Ovary (tissue), 9 donors: ENCODE data around the gene BBLN. TPM values are rescaled to one million over a fixed set of nuclear protein-coding genes. Genes with fewer than 3 reads are reported as not detected.

Source experiments
- DNase-seq, 5 donors: peaks; one replicate each; pipeline ENCODE4 v3.0.0-alpha.2; 2019 to 2020
- H3K27ac ChIP-seq, 2 donors: fragments of 200-600 bp; one replicate each; pipeline versions ENCODE4 v1.5.1 to v1.8.0; 2019 to 2022
- H3K27me3 ChIP-seq: fragments of 200-600 bp; one replicate; pipeline ENCODE4 v1.8.0; 2022
- H3K36me3 ChIP-seq: fragments of 200-600 bp; sonication (generic); one replicate; pipeline ENCODE4 v1.5.1; 2019
- H3K4me1 ChIP-seq: one replicate; pipeline ENCODE4 v1.8.1; 2013; ENCODE audit warnings: mild to moderate bottlenecking, moderate library complexity; ENCODE audit not compliant: insufficient read depth
- H3K4me3 ChIP-seq: fragments of 200-600 bp; sonication (generic); one replicate; pipeline ENCODE4 v1.5.1; 2017
- H3K9me3 ChIP-seq, 2 donors: fragments of 200-600 bp in 1 of 2; sonication (generic) in 1 of 2; one replicate each; pipeline versions ENCODE4 v1.5.1 to v1.8.1; 2013 to 2019; ENCODE audit warnings: mild to moderate bottlenecking in 1 of 2, moderate library complexity in 1 of 2
- EP300 ChIP-seq: sonication (generic); formaldehyde crosslinking; IDR thresholded peaks from one replicate; pipeline ENCODE4 v1.6.1; 2017; ENCODE audit warnings: antibody characterized with exemption
- POLR2A ChIP-seq: fragments of 450-650 bp; IDR thresholded peaks from one replicate; pipeline ENCODE4 v1.6.1; 2017; ENCODE audit warnings: antibody characterized with exemption, mild to moderate bottlenecking, moderate library complexity
- WGBS, 3 donors: extraction: QIAGEN DNeasy Blood & Tissue Kit in 1 of 3; methylation state at CpG; one replicate each; pipeline versions ENCODE4 v1.1.5 to v1.1.7; 2013 to 2017; 5-methylcytosine and 5-hydroxymethylcytosine counted together
- intact Hi-C, 4 donors: fragments of 100-400 bp; cut with DNase I; formaldehyde crosslinking; loops; one replicate each; pipeline versions ENCODE4 v1.11.0 to v1.15.1; 2022 to 2023
- polyA plus RNA-seq, 2 donors: library from polyadenylated mRNA; stranded (reverse); fragments of 200-250 nt in 1 of 2; fragments of 350-450 nt in 1 of 2; fragmentation: Illumina TruSeq in 1 of 2; extraction: RNeasy Lipid Tissue Mini Kit (QIAGEN cat#74804) in 1 of 2; gene quantifications; one replicate each; pipeline ENCODE4 v1.2.3, GENCODE V29; 2013 to 2014
- total RNA-seq, 7 donors: library from RNA; depleted of rRNA in 2 of 7; stranded (reverse); fragments of >200 nt in 2 of 7; fragmentation: NEBNext Ultra II Directional in 3 of 7; extraction: Animal tissue kit (Norgen Biotek cat#: 25700) in 3 of 7; gene quantifications; one replicate each; pipeline versions ENCODE4 v1.1.0 to v1.2.4, GENCODE V29; 2016 to 2023
- TF ChIP-seq, protein P1 (sequence below), 3 donors: fragments of 450-650 bp in 2 of 3; fragments of 200-600 bp in 1 of 3; IDR thresholded peaks; one replicate each; pipeline versions ENCODE4 v1.5.1 to v1.8.0; 2016 to 2022; ENCODE audit warnings: antibody characterized with exemption in 3 of 3, mild to moderate bottlenecking in 1 of 3
- donor health status: DM: no; HTN: no; CAD: no; lungs with moderate emphysema.
- donor health status: DM: no; HTN: no; CAD: no.
- donor health status: Bipolar disorder and iron deficiency.
- donor health status: DM: yes; HTN: yes; CAD: no.
- donor health status: DM: no; HTN: no; CAD: no.
- donor health status: DM: yes; HTN: yes; CAD: no.

Gene BBLN
- total and polyA plus RNA-seq, 9 donors: 2.4 to 210 (median 31.7) TPM

DNA sequence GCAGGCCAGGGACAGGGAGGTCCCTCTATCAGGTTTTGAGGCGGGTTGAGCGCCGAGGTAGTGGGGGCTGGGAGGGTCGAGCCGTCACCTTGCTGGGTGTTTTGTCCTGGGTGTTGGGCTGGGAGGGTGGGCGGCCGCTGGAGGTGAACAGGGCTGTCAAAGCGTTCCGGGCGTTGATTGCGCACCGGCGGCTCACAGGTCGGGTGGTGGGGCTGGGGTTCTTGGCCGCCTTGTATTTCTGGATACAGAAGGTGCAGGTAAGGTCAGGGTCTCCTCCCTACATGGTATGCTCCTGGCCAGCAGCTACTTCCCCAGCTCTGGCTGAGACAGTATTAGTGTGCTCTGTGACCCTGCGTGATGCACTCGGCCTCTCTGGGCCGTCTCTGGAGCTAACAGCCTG is 6.1 kb downstream of the BBLN start:
- Histone ChIP-seq H3K4me1 (no peaks in the 10 kb centered on the region), H3K4me3 (no peak overlapping the region), H3K36me3 (no peaks in the 10 kb centered on the region), H3K27me3 (no peaks in the 10 kb centered on the region), H3K9me3 (no peaks in the 10 kb centered on the region), H3K27ac (no peak overlapping the region)
- TF ChIP-seq, protein P1, sequence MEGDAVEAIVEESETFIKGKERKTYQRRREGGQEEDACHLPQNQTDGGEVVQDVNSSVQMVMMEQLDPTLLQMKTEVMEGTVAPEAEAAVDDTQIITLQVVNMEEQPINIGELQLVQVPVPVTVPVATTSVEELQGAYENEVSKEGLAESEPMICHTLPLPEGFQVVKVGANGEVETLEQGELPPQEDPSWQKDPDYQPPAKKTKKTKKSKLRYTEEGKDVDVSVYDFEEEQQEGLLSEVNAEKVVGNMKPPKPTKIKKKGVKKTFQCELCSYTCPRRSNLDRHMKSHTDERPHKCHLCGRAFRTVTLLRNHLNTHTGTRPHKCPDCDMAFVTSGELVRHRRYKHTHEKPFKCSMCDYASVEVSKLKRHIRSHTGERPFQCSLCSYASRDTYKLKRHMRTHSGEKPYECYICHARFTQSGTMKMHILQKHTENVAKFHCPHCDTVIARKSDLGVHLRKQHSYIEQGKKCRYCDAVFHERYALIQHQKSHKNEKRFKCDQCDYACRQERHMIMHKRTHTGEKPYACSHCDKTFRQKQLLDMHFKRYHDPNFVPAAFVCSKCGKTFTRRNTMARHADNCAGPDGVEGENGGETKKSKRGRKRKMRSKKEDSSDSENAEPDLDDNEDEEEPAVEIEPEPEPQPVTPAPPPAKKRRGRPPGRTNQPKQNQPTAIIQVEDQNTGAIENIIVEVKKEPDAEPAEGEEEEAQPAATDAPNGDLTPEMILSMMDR (IDR thresholded peaks at IDR 0.05): no peak
- no peak for TF ChIP-seq EP300
- TF ChIP-seq POLR2A: no peak
- intact Hi-C loops: no loop called here
- no peak for DNase-seq
- WGBS, 3 donors: 88 to 92% (median 92%) methylated on average over 18 of the region's 18 CpGs

DNA sequence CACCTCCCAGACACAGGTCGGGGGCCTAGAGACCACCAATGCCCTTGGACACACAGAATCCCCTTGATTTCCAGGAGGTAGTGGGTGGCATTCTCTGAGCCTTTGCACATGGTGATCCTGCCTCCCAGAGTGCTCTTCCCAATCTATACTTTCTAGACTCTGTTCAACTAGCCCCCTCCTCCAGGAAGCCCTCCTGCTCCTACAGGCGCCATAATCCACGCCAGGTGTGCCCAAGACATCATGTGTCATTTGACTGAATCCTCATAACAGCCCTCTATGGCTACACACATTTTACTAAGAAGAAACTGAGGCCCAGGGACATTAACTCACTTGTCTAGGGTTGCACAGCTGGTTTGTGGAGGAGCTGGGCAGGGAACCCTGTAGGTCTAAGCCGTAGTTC is 7.1 kb downstream of the BBLN start:
- 94 to 97% (median 96%) methylated on average over 4 of the region's 4 CpGs for WGBS, 3 donors
- H3K9me3 ChIP-seq: no peaks in the 10 kb centered on the region
- intact Hi-C loops: no loop called here
- H3K4me1 ChIP-seq: no peaks in the 10 kb centered on the region
- TF ChIP-seq, protein P1 (IDR thresholded peaks at IDR 0.05): no peak
- TF ChIP-seq POLR2A (no peak), EP300 (no peak)
- no peak overlapping the region for H3K27ac ChIP-seq
- no peaks in the 10 kb centered on the region for H3K27me3 ChIP-seq
- no peaks in the 10 kb centered on the region for H3K36me3 ChIP-seq
- no peak overlapping the region for H3K4me3 ChIP-seq
- DNase-seq: no peak

DNA sequence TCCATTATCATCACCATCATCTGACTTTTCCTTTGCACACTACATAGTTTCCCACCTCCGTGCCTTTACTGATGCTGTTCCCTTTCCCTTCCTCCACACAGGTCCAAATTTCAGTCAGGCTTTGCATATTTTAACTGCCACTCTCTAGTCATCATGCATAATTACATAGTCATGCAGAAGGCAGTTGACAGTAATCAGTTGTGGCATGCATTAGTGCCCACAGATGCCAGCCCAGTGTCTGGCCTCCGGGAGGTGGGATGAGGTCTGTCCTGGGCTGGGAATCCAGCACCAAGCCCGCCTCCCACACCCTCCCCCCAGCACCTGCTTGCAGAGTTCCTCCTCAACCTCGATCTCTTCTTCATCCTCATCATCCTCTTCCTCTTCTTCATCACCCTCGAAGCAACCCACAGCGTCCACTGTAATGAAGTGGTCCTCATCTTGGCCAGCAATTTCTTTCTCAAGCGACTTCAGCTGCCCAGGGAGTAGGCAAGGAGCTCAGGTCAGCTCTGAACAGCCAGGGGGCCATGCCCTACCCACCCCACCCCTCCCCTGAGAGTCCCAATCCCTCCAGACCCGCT is 8.8 kb downstream of the BBLN start:
- no peak overlapping the region for H3K27ac ChIP-seq
- no peak for TF ChIP-seq POLR2A
- TF ChIP-seq, protein P1 (IDR thresholded peaks at IDR 0.05): no peak
- 86 to 91% (median 90%) methylated on average over 8 of the region's 8 CpGs for WGBS, 3 donors
- intact Hi-C loops: no loop called here
- no peaks in the 10 kb centered on the region for H3K36me3 ChIP-seq
- no peak for DNase-seq
- no peaks in the 10 kb centered on the region for H3K9me3 ChIP-seq
- no peaks in the 10 kb centered on the region for H3K27me3 ChIP-seq
- H3K4me1 ChIP-seq: no peaks in the 10 kb centered on the region
- H3K4me3 ChIP-seq: no peak overlapping the region

DNA sequence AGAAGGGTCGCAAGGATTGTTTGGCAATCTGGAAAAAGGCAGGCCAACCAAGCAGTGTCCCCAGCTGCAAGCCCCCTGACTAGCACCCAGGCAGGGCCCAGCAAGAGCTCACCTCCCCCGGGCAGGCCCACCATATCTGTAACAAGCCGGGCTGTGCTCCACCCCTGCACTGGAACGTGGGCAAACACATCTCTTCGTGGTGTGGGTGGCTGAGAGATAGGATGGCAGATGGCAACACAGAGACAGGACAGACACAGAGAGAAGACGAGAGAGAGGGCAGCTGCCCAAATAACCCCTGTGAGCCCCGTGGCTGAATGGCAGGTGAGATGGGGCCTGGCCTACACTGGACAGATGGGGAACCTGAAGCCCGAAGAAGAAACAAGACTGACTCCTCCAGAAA is 9.4 kb downstream of the BBLN start:
- no peak for DNase-seq
- Histone ChIP-seq H3K36me3 (no peaks in the 10 kb centered on the region), H3K27me3 (no peaks in the 10 kb centered on the region), H3K4me3 (no peak overlapping the region), H3K9me3 (no peaks in the 10 kb centered on the region), H3K27ac (no peak overlapping the region), H3K4me1 (no peaks in the 10 kb centered on the region)
- intact Hi-C loops: no loop called here
- 65 to 79% (median 79%) methylated on average over 8 of the region's 8 CpGs for WGBS, 3 donors
- TF ChIP-seq, protein P1 (IDR thresholded peaks at IDR 0.05): no peak
- no peak for TF ChIP-seq POLR2A
- no peak for TF ChIP-seq EP300
